Neuronal stem cell (in vitro differentiated cells): ENCODE data around the gene FYTTD1.

Experiments used
- DNase-seq: peaks from one replicate; pipeline ENCODE4 v3.0.0-alpha.2; 2013; ENCODE audit warnings: low spot score
- H2AFZ ChIP-seq: one replicate; pipeline ENCODE4 v1.6.1; 2013; ENCODE audit warnings: mild to moderate bottlenecking, low read length, inconsistent platforms
- H2AK5ac ChIP-seq: 2 replicates; pipeline ENCODE4 v1.6.1; 2013; ENCODE audit warnings: low read depth, mild to moderate bottlenecking, inconsistent platforms, low read length, moderate library complexity, mixed read lengths
- H2BK120ac ChIP-seq: 2 replicates; pipeline ENCODE4 v1.6.1; 2013; ENCODE audit warnings: low read depth, mild to moderate bottlenecking, inconsistent platforms, low read length, moderate library complexity, mixed read lengths
- H2BK12ac ChIP-seq: one replicate; pipeline ENCODE4 v1.6.1; 2013; ENCODE audit warnings: low read length, inconsistent platforms
- H2BK15ac ChIP-seq: 2 replicates; pipeline ENCODE4 v1.6.1; 2013; ENCODE audit warnings: mild to moderate bottlenecking, low read length, inconsistent platforms, mixed read lengths
- H2BK5ac ChIP-seq: one replicate; pipeline ENCODE4 v1.6.1; 2013; ENCODE audit warnings: inconsistent platforms, mild to moderate bottlenecking, low read length, moderate library complexity
- H3K14ac ChIP-seq: one replicate; pipeline ENCODE4 v1.6.1; 2013; ENCODE audit warnings: low read length, inconsistent platforms
- H3K18ac ChIP-seq: 2 replicates; pipeline ENCODE4 v1.6.1; 2013; ENCODE audit warnings: low read length, inconsistent platforms
- H3K23ac ChIP-seq: 2 replicates; pipeline ENCODE4 v1.6.1; 2013; ENCODE audit warnings: low read depth, mild to moderate bottlenecking, mixed read lengths, low read length, inconsistent platforms; ENCODE audit not compliant: poor library complexity
- H3K27ac ChIP-seq: replicated peaks from 3 replicates; pipeline ENCODE4 v1.5.1; 2013; ENCODE audit warnings: low read length, inconsistent platforms
- H3K27me3 ChIP-seq, 3 experiments: 2 replicates each; pipeline ENCODE4 v1.6.1; 2013; ENCODE audit warnings: low read length in 3 of 3, mild to moderate bottlenecking in 2 of 3, inconsistent platforms in 1 of 3, low read depth in 1 of 3, mixed read lengths in 1 of 3, moderate library complexity in 1 of 3; ENCODE audit not compliant: control insufficient read depth in 3 of 3, insufficient read depth in 3 of 3
- H3K36me3 ChIP-seq, 2 donors: replicated peaks in 1 of 2; 2 replicates each; pipeline ENCODE4 v1.6.1; 2013; ENCODE audit warnings: low read length in 2 of 2; ENCODE audit not compliant: control insufficient read depth in 2 of 2, insufficient read depth in 2 of 2
- H3K4ac ChIP-seq: 2 replicates; pipeline ENCODE4 v1.6.1; 2013; ENCODE audit warnings: inconsistent platforms, mild to moderate bottlenecking, low read length, moderate library complexity
- H3K4me1 ChIP-seq, 2 donors: 1 replicate in 1 of 2; 2 replicates in 1 of 2; pipeline ENCODE4 v1.6.1; 2013; ENCODE audit warnings: low read length in 2 of 2, low read depth in 1 of 2; ENCODE audit not compliant: control insufficient read depth in 2 of 2, insufficient read depth in 1 of 2
- H3K4me2 ChIP-seq: one replicate; pipeline ENCODE4 v1.6.1; 2013; ENCODE audit warnings: mild to moderate bottlenecking, low read length, inconsistent platforms; ENCODE audit not compliant: insufficient read depth, poor library complexity, severe bottlenecking
- H3K4me3 ChIP-seq, 2 donors: 2 replicates each; pipeline ENCODE4 v1.5.1; 2013; ENCODE audit warnings: low read length in 2 of 2, mild to moderate bottlenecking in 2 of 2, inconsistent platforms in 1 of 2, moderate library complexity in 1 of 2
- H3K79me1 ChIP-seq: one replicate; pipeline ENCODE4 v1.6.1; 2013; ENCODE audit warnings: low read depth, mild to moderate bottlenecking, inconsistent platforms, low read length, moderate library complexity
- H3K9ac ChIP-seq: one replicate; pipeline ENCODE4 v1.6.1; 2013; ENCODE audit warnings: mild to moderate bottlenecking, low read depth, low read length, inconsistent platforms; ENCODE audit not compliant: poor library complexity
- H3K9me3 ChIP-seq, 2 donors: replicated peaks in 1 of 2; 2 replicates each; pipeline versions ENCODE3 to v1.6.1; 2013; ENCODE audit warnings: low read length in 2 of 2, mild to moderate bottlenecking in 2 of 2, inconsistent platforms in 1 of 2, low read depth in 1 of 2, mixed read lengths in 1 of 2, moderate library complexity in 1 of 2; ENCODE audit not compliant: control insufficient read depth in 2 of 2, insufficient read depth in 1 of 2
- H4K8ac ChIP-seq: one replicate; pipeline ENCODE4 v1.6.1; 2013; ENCODE audit warnings: low read depth, mild to moderate bottlenecking, inconsistent platforms, low read length, moderate library complexity
- H4K91ac ChIP-seq: one replicate; pipeline ENCODE4 v1.6.1; 2013; ENCODE audit warnings: low read length, low read depth, mild to moderate bottlenecking, inconsistent platforms; ENCODE audit not compliant: poor library complexity
- WGBS, 2 donors: extraction: QIAGEN DNeasy Blood & Tissue Kit; methylation state at CpG; one replicate each; pipeline ENCODE4 v1.1.7; 2013; ENCODE audit warnings: missing lambda C conversion rate in 2 of 2, mixed read lengths in 1 of 2; ENCODE audit not compliant: insufficient read length in 2 of 2, insufficient replicate concordance in 1 of 2; ENCODE audit errors: extremely low coverage in 2 of 2; 5-methylcytosine and 5-hydroxymethylcytosine counted together

The FYTTD1 gene

GRCh38 chr3:197756704-197757103 lies 7.0 kb downstream of the FYTTD1 start:
- Histone ChIP-seq H3K4ac (no peak overlapping the region), H3K23ac (no peak overlapping the region), H3K4me2 (no peak overlapping the region), H4K91ac (no peak overlapping the region), H3K9ac (no peak overlapping the region), H2AK5ac (no peak overlapping the region), H3K4me1 (peaks cover 2 to 5% of the 10 kb centered on the region in 2 donors), H2BK120ac (no peak overlapping the region), H3K79me1 (peaks cover 2% of the 10 kb centered on the region), H3K36me3 (peaks cover 0 to 52% of the 10 kb centered on the region in 2 donors), H3K18ac (no peak overlapping the region), H2AFZ (no peak overlapping the region), H2BK5ac (no peak overlapping the region), H3K4me3 (no peak overlapping the region), H3K14ac (no peak overlapping the region), H2BK12ac (no peak overlapping the region), H3K9me3 (peaks cover 0 to 11% of the 10 kb centered on the region in 2 donors), H3K27me3 (no peaks in the 10 kb centered on the region), H4K8ac (no peak overlapping the region), H2BK15ac (no peak overlapping the region), H3K27ac (no peak overlapping the region)
- no CpG with 5 or more reads among the region's 3 CpGs for WGBS, 2 donors
- no peak for DNase-seq

GRCh38 chr3:197758512-197758911 lies 8.8 kb downstream of the FYTTD1 start:
- Histone ChIP-seq H3K4me2 (no peak overlapping the region), H2BK12ac (no peak overlapping the region)

GRCh38 chr3:197761784-197762183 lies 12.1 kb downstream of the FYTTD1 start:
- Histone ChIP-seq H3K14ac (no peak overlapping the region), H2BK15ac (no peak overlapping the region), H3K27me3 (no peaks in the 10 kb centered on the region), H3K4me2 (no peak overlapping the region), H3K4me3 (no peak overlapping the region), H3K4ac (no peak overlapping the region), H3K23ac (no peak overlapping the region), H3K4me1 (no peaks in the 10 kb centered on the region), H3K9me3 (peaks cover 0 to 14% of the 10 kb centered on the region in 2 donors), H2BK120ac (no peak overlapping the region), H2AFZ (no peak overlapping the region), H3K36me3 (peaks cover 2 to 86% of the 10 kb centered on the region in 2 donors), H2AK5ac (no peak overlapping the region), H3K9ac (no peak overlapping the region), H3K79me1 (no peaks in the 10 kb centered on the region), H2BK12ac (no peak overlapping the region), H4K91ac (no peak overlapping the region), H3K18ac (no peak overlapping the region), H3K27ac (no peak overlapping the region), H2BK5ac (no peak overlapping the region), H4K8ac (no peak overlapping the region)
- DNase-seq = no peak

More at GRCh38 chr3:197758512-197758911, 8.8 kb downstream of the FYTTD1 start:
- H3K9ac ChIP-seq = no peak overlapping the region
- H3K14ac ChIP-seq = no peak overlapping the region
- H3K4ac ChIP-seq = no peak overlapping the region
- H3K27me3 ChIP-seq = no peaks in the 10 kb centered on the region
- H3K23ac ChIP-seq = no peak overlapping the region
- no peaks in the 10 kb centered on the region for H3K4me1 ChIP-seq
- H3K79me1 ChIP-seq = peaks cover 2% of the 10 kb centered on the region
- no peak overlapping the region for H4K91ac ChIP-seq
- no peak overlapping the region for H2BK15ac ChIP-seq
- H3K9me3 ChIP-seq = peaks cover 0 to 14% of the 10 kb centered on the region in 2 donors
- H3K27ac ChIP-seq = no peak overlapping the region
- H4K8ac ChIP-seq = no peak overlapping the region
- H3K18ac ChIP-seq = no peak overlapping the region
- peaks cover 0 to 70% of the 10 kb centered on the region in 2 donors for H3K36me3 ChIP-seq
- no CpG with 5 or more reads among the region's 4 CpGs for WGBS, 2 donors
- H2AK5ac ChIP-seq = no peak overlapping the region
- H2BK5ac ChIP-seq = no peak overlapping the region
- no peak for DNase-seq
- no peak overlapping the region for H2BK120ac ChIP-seq
- no peak overlapping the region for H3K4me3 ChIP-seq
- H2AFZ ChIP-seq = no peak overlapping the region

- Histone ChIP-seq H2AK5ac (no peak overlapping the region), H2BK12ac (no peak overlapping the region), H3K4me1 (no peaks in the 10 kb centered on the region), H3K36me3 (peaks cover 25 to 97% of the 10 kb centered on the region in 2 donors), H2AFZ (no peak overlapping the region), H3K4me2 (no peak overlapping the region), H2BK5ac (no peak overlapping the region), H2BK120ac (no peak overlapping the region), H3K4ac (no peak overlapping the region), H3K23ac (no peak overlapping the region), H3K9ac (no peak overlapping the region), H2BK15ac (no peak overlapping the region), H4K8ac (no peak overlapping the region), H3K18ac (no peak overlapping the region), H3K27ac (no peak overlapping the region), H4K91ac (no peak overlapping the region), H3K14ac (no peak overlapping the region), H3K9me3 (peaks cover 6 to 14% of the 10 kb centered on the region in 2 donors), H3K27me3 (no peaks in the 10 kb centered on the region), H3K79me1 (peaks cover 6% of the 10 kb centered on the region), H3K4me3 (no peak overlapping the region)
- DNase-seq = no peak
- no CpG with 5 or more reads among the region's 7 CpGs for WGBS, 2 donors
These were observed 25.6 kb downstream of the FYTTD1 start for GRCh38 chr3:197775317-197775716.
